B cell (primary cell): ENCODE results near the gene SDR42E1.

Source experiments
- EZH2 ChIP-seq: IDR thresholded peaks from 2 replicates; pipeline ENCODE4 v1.6.1; 2012; ENCODE audit warnings: borderline replicate concordance, low read depth, mild to moderate bottlenecking, moderate library complexity, low read length; ENCODE audit not compliant: insufficient read depth, poor library complexity, severe bottlenecking
- TF ChIP-seq, protein P1 (sequence below): fragments of 200-600 bp; IDR thresholded peaks from one replicate; pipeline ENCODE4 v1.8.0; 2022; ENCODE audit warnings: antibody characterized with exemption, mild to moderate bottlenecking

- TF ChIP-seq, protein P1, sequence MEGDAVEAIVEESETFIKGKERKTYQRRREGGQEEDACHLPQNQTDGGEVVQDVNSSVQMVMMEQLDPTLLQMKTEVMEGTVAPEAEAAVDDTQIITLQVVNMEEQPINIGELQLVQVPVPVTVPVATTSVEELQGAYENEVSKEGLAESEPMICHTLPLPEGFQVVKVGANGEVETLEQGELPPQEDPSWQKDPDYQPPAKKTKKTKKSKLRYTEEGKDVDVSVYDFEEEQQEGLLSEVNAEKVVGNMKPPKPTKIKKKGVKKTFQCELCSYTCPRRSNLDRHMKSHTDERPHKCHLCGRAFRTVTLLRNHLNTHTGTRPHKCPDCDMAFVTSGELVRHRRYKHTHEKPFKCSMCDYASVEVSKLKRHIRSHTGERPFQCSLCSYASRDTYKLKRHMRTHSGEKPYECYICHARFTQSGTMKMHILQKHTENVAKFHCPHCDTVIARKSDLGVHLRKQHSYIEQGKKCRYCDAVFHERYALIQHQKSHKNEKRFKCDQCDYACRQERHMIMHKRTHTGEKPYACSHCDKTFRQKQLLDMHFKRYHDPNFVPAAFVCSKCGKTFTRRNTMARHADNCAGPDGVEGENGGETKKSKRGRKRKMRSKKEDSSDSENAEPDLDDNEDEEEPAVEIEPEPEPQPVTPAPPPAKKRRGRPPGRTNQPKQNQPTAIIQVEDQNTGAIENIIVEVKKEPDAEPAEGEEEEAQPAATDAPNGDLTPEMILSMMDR: no peak
- TF ChIP-seq EZH2: no peak
Measured at GRCh38 chr16:82049484-82049883, 38.2 kb upstream of the SDR42E1 start.
